KMS-11 (cell line): Measurements from ENCODE around the gene CENPQ.
A peak's percentile ranks its signal among the peaks of the same experiment; 100 is the strongest.

ENCODE experiments used
- H2AFZ ChIP-seq: fragments of 200-600 bp; sonication (generic); 2 replicates; pipeline ENCODE4 v1.6.1; 2016; ENCODE audit warnings: antibody characterized with exemption, mixed run types, low read depth
- H3K27ac ChIP-seq: fragments of 200-600 bp; sonication (generic); 2 replicates; pipeline ENCODE4 v1.6.1; 2016; ENCODE audit warnings: mild to moderate bottlenecking, mixed run types
- H3K27me3 ChIP-seq: fragments of 200-600 bp; sonication (generic); 2 replicates; pipeline ENCODE4 v1.6.1; 2017; ENCODE audit warnings: mild to moderate bottlenecking, low read depth, mixed run types, moderate library complexity; ENCODE audit not compliant: insufficient read depth
- H3K36me3 ChIP-seq: fragments of 200-600 bp; sonication (generic); 2 replicates; pipeline ENCODE4 v1.6.1; 2017; ENCODE audit warnings: mild to moderate bottlenecking, mixed run types; ENCODE audit not compliant: insufficient read depth
- H3K4me1 ChIP-seq: fragments of 200-600 bp; sonication (generic); 2 replicates; pipeline ENCODE4 v1.6.1; 2016; ENCODE audit warnings: mild to moderate bottlenecking, low read depth, mixed run types; ENCODE audit not compliant: poor library complexity, severe bottlenecking
- H3K4me2 ChIP-seq: fragments of 200-600 bp; sonication (generic); 2 replicates; pipeline ENCODE4 v1.7.0; 2016; ENCODE audit warnings: mild to moderate bottlenecking, mixed run types
- H3K4me3 ChIP-seq: fragments of 200-600 bp; sonication (generic); IDR thresholded peaks from 2 replicates; pipeline ENCODE4 v1.6.1; 2017; ENCODE audit warnings: low read depth, low read length, mixed read lengths; ENCODE audit not compliant: insufficient read depth
- H3K79me2 ChIP-seq: fragments of 200-600 bp; sonication (generic); 2 replicates; pipeline ENCODE4 v1.6.1; 2016; ENCODE audit warnings: low read depth, mixed run types; ENCODE audit not compliant: insufficient read depth
- H3K9ac ChIP-seq: fragments of 200-600 bp; sonication (generic); 2 replicates; pipeline ENCODE4 v1.6.1; 2016; ENCODE audit warnings: mild to moderate bottlenecking, mixed run types
- H4K20me1 ChIP-seq: fragments of 200-600 bp; sonication (generic); 2 replicates; pipeline ENCODE4 v1.6.1; 2016; ENCODE audit warnings: mild to moderate bottlenecking, mixed run types; ENCODE audit not compliant: insufficient read depth
- CTCF ChIP-seq: fragments of 200-600 bp; sonication (generic); conservative IDR thresholded peaks from 2 replicates; pipeline ENCODE4 v1.6.1; 2017; ENCODE audit warnings: low read depth, mild to moderate bottlenecking, antibody characterized with exemption, low read length, moderate library complexity, mixed read lengths

The CENPQ gene

GRCh38 chr6:49457771-49458170, 5.4 kb upstream of the CENPQ start:
- Histone ChIP-seq H2AFZ (no peak overlapping the region), H3K9ac (no peak overlapping the region), H3K27ac (no peak overlapping the region), H4K20me1 (no peaks in the 10 kb centered on the region), H3K79me2 (no peaks in the 10 kb centered on the region; the same call in 1 of the 2 replicates), H3K27me3 (no peaks in the 10 kb centered on the region), H3K4me1 (peaks cover 35% of the 10 kb centered on the region), H3K4me2 (no peak overlapping the region), H3K36me3 (no peaks in the 10 kb centered on the region), H3K4me3 (no peak overlapping the region)
- TF ChIP-seq CTCF, result no peak

- Histone ChIP-seq H3K4me1 (peaks cover 18% of the 10 kb centered on the region), H4K20me1 (no peaks in the 10 kb centered on the region), H3K9ac (no peak overlapping the region), H3K4me3 (no peak overlapping the region), H3K27me3 (no peaks in the 10 kb centered on the region), H3K27ac (no peak overlapping the region), H2AFZ (no peak overlapping the region), H3K4me2 (peak overlapping the region; percentile 45), H3K79me2 (peaks cover 29% of the 10 kb centered on the region), H3K36me3 (no peaks in the 10 kb centered on the region)
- TF ChIP-seq CTCF, result no peak
Observed at GRCh38 chr6:49462071-49462470, 1.1 kb upstream of the CENPQ start.

DNA sequence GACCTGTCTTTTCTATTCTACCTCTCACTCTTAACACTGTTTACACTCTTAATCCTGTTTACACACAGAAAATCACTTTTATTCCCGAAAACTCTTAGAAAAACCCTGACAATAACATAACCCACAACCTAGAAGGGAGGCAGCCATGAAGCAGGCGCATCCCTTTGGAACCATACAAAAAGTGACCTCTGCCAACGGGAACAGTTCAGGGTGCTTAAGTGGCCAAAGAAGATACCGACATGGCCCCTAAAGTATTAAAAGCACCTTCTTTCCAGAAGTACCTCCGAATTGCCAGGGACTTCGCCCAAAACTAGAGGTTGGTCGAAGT, 607 bp upstream of the CENPQ start:
- Histone ChIP-seq H3K79me2 (peaks cover 31% of the 10 kb centered on the region), H4K20me1 (no peaks in the 10 kb centered on the region), H3K27me3 (no peaks in the 10 kb centered on the region), H3K27ac (peak overlapping the region; percentile 55), H3K4me3 (no peak overlapping the region), H3K36me3 (no peaks in the 10 kb centered on the region), H3K9ac (peak overlapping the region; percentile 71; the same call in 1 of the 2 replicates), H3K4me2 (peak overlapping the region; percentile 45), H2AFZ (peak overlapping the region; percentile 63), H3K4me1 (peaks cover 18% of the 10 kb centered on the region)
- no peak for TF ChIP-seq CTCF

- Histone ChIP-seq H3K4me1 (peaks cover 18% of the 10 kb centered on the region), H3K79me2 (peaks cover 37% of the 10 kb centered on the region), H3K36me3 (no peaks in the 10 kb centered on the region), H3K4me3 (no peak overlapping the region), H3K27ac (peak overlapping the region; percentile 55; the same call in 1 of the 2 replicates), H3K4me2 (peak overlapping the region; percentile 82), H2AFZ (peak overlapping the region; percentile 63), H3K27me3 (no peaks in the 10 kb centered on the region), H4K20me1 (no peaks in the 10 kb centered on the region), H3K9ac (peak overlapping the region; percentile 71; the same call in 1 of the 2 replicates)
- TF ChIP-seq CTCF, result no peak
Observed at GRCh38 chr6:49463612-49463967, 420 bp downstream of the CENPQ start.
